Stomach (tissue), 9 donors: Measurements from ENCODE around the gene CHST1. TPM values are rescaled to one million over a fixed set of nuclear protein-coding genes. Genes with fewer than 3 reads are reported as not detected.

ENCODE experiments used
- DNase-seq, 2 donors: peaks; one replicate each; pipeline versions ENCODE4 v3.0.0 to v3.0.0-alpha.2; 2013 to 2019
- H3K27ac ChIP-seq, 5 donors: fragments of 200-600 bp in 4 of 5; sonication (generic) in 4 of 5; one replicate each; pipeline ENCODE4 v1.5.1; 2013 to 2019; ENCODE audit warnings: mild to moderate bottlenecking in 1 of 5, moderate library complexity in 1 of 5
- H3K27me3 ChIP-seq, 3 donors: fragments of 200-600 bp; sonication (generic); one replicate each; pipeline ENCODE4 v1.5.1; 2017 to 2019; ENCODE audit warnings: mixed run types in 1 of 3
- H3K36me3 ChIP-seq, 4 donors: fragments of 200-600 bp; sonication (generic); 1 replicate in 3 of 4; 2 replicates in 1 of 4; pipeline ENCODE4 v1.5.1; 2016 to 2019
- H3K4me1 ChIP-seq, 4 donors: fragments of 200-600 bp; sonication (generic); one replicate each; pipeline ENCODE4 v1.5.1; 2016 to 2019
- H3K4me3 ChIP-seq, 4 donors: fragments of 200-600 bp; sonication (generic) in 3 of 4; one replicate each; pipeline ENCODE4 v1.5.1; 2016 to 2019; ENCODE audit warnings: mild to moderate bottlenecking in 1 of 4
- H3K9me3 ChIP-seq, 4 donors: fragments of 200-600 bp; sonication (generic); one replicate each; pipeline ENCODE4 v1.5.1; 2016 to 2019
- EP300 ChIP-seq: sonication (generic); formaldehyde crosslinking; IDR thresholded peaks from one replicate; pipeline ENCODE4 v1.6.1; 2017; ENCODE audit warnings: antibody characterized with exemption
- POLR2A ChIP-seq, 4 donors: fragments of 450-650 bp; IDR thresholded peaks; one replicate each; pipeline ENCODE4 v1.6.1; 2016; ENCODE audit warnings: antibody characterized with exemption in 4 of 4, control low read depth in 2 of 4, mild to moderate bottlenecking in 1 of 4, moderate library complexity in 1 of 4
- POLR2AphosphoS5 ChIP-seq, 3 donors: sonication (generic); formaldehyde crosslinking; IDR thresholded peaks; one replicate each; pipeline ENCODE4 v1.6.1; 2016; ENCODE audit warnings: antibody characterized with exemption in 3 of 3
- WGBS, 5 donors: extraction: QIAGEN DNeasy Blood & Tissue Kit in 3 of 5; methylation state at CpG; one replicate each; pipeline versions ENCODE4 v1.1.5 to v1.1.7; 2013 to 2018; 5-methylcytosine and 5-hydroxymethylcytosine counted together
- intact Hi-C: fragments of 100-400 bp; cut with DNase I; formaldehyde crosslinking; loops from one replicate; pipeline ENCODE4 v1.15.1; 2023; ENCODE audit warnings: low total_unique reads
- polyA plus RNA-seq, 3 donors: library from polyadenylated mRNA; stranded (reverse); fragments of 200-250 nt; gene quantifications; one replicate each; pipeline ENCODE4 v1.2.3, GENCODE V29; 2013
- total RNA-seq, 5 donors: library from RNA; depleted of rRNA; stranded (reverse); fragments of >200 nt; gene quantifications; one replicate each; pipeline versions ENCODE4 v1.1.0 to v1.2.3, GENCODE V29; 2014 to 2016
- TF ChIP-seq, protein P1 (sequence below), 7 experiments: fragments of 450-650 bp in 4 of 7; fragments of 200-600 bp in 3 of 7; sonication (generic) in 3 of 7; IDR thresholded peaks; one replicate each; pipeline ENCODE4 v1.5.1; 2016 to 2019; ENCODE audit warnings: antibody characterized with exemption in 7 of 7, control low read depth in 2 of 7, mild to moderate bottlenecking in 1 of 7
- donor health status: healthy with polysubstance abuse.
- donor health status: Bipolar disorder and iron deficiency.
- donor health status: healthy.

The CHST1 gene
- total and polyA plus RNA-seq, 8 donors: 0.37 to 4.9 (median 1.7) TPM; not detected in 2

DNA sequence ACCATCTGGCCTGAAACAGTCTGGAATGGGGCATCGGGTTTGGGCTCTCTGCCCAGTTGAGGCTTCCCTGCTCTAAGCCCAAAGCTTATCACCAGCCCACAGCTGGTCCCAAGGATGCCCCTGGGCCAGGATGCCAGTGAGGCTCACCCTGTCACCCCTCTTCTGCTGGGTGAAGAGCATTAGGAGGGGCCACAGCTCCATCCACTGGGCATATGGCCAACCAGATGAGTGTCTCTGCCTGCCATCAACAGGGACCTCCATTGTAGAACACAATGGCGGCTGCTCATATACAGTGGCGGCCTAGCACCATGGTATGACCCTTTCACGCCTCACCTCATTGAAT, 5.6 kb downstream of the CHST1 start:
- DNase-seq: no peak
- WGBS, 5 donors: 84 to 94% (median 86%) methylated on average over 3 to 4 of the region's 4 CpGs
- H3K27ac ChIP-seq: no peak overlapping the region
- peaks cover 9 to 51% (median 30%) of the 10 kb centered on the region in 4 donors for H3K4me1 ChIP-seq
- intact Hi-C loops: loop anchor here (10.0 kb wide), 1 partner anchor 285 kb away; no protein-coding TSS in a partner anchor
- peaks cover 0 to 96% (median 80%) of the 10 kb centered on the region in 3 donors for H3K27me3 ChIP-seq
- TF ChIP-seq, protein P1, sequence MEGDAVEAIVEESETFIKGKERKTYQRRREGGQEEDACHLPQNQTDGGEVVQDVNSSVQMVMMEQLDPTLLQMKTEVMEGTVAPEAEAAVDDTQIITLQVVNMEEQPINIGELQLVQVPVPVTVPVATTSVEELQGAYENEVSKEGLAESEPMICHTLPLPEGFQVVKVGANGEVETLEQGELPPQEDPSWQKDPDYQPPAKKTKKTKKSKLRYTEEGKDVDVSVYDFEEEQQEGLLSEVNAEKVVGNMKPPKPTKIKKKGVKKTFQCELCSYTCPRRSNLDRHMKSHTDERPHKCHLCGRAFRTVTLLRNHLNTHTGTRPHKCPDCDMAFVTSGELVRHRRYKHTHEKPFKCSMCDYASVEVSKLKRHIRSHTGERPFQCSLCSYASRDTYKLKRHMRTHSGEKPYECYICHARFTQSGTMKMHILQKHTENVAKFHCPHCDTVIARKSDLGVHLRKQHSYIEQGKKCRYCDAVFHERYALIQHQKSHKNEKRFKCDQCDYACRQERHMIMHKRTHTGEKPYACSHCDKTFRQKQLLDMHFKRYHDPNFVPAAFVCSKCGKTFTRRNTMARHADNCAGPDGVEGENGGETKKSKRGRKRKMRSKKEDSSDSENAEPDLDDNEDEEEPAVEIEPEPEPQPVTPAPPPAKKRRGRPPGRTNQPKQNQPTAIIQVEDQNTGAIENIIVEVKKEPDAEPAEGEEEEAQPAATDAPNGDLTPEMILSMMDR (IDR thresholded peaks at IDR 0.05): no peak
- TF ChIP-seq EP300 (no peak), POLR2AphosphoS5 (IDR thresholded peaks at IDR 0.05) (no peak), POLR2A (IDR thresholded peaks at IDR 0.05) (no peak)
- H3K4me3 ChIP-seq: no peak overlapping the region
- no peaks in the 10 kb centered on the region for H3K9me3 ChIP-seq
- no peaks in the 10 kb centered on the region for H3K36me3 ChIP-seq

DNA sequence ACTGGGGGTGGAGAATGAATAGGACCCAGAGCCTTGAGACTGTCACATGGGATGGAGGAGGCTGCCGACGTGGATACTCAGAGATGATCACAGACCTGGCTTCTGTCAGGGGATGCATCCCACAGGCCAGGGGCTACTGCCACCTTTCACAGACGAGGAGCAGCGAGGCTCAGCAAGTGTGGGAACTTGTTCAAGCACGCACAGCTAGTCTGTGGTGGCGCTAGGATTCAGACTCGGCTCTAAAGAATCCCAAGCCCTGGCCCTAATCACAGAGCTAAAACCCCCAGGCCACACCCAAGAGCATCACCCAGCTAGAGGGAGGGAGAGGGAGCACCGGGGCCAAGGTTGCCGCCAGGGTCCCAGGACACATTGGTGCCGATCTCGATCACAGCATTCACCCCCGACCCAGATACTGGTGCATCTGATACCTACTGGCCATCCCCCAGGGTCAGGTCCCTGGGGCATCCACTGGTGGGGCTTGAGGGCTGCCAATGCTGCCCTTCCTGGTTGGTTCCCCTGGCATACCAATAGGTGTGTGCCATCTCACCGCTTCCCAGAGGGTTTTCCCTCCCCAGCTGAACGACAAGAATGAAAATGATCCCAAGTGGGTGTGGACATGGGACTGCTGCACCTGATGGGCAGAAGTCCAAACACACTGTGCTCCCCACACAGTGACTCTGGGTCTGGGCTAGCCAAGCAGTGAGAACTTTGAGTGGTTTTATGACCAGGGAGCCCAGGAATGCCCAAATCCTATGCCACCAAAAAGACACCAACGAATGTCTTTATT, 6.2 kb downstream of the CHST1 start:
- no peak overlapping the region for H3K4me3 ChIP-seq
- H3K27ac ChIP-seq: peak overlapping the region; percentile 32 to 66 (median 52)
- H3K27me3 ChIP-seq: peaks cover 0 to 91% (median 74%) of the 10 kb centered on the region in 3 donors
- TF ChIP-seq, protein P1 (IDR thresholded peaks at IDR 0.05): no peak
- TF ChIP-seq POLR2AphosphoS5 (IDR thresholded peaks at IDR 0.05) (no peak), POLR2A (IDR thresholded peaks at IDR 0.05) (no peak), EP300 (no peak)
- no peak for DNase-seq
- whole genome bisulfite sequencing, 5 donors: 52 to 61% (median 55%) methylated on average over 11 to 15 of the region's 15 CpGs
- peaks cover 3 to 48% (median 24%) of the 10 kb centered on the region in 4 donors for H3K4me1 ChIP-seq
- no peaks in the 10 kb centered on the region for H3K9me3 ChIP-seq
- intact Hi-C loops: loop anchor here (10.0 kb wide), 1 partner anchor 284 kb away; no protein-coding TSS in a partner anchor
- no peaks in the 10 kb centered on the region for H3K36me3 ChIP-seq

DNA sequence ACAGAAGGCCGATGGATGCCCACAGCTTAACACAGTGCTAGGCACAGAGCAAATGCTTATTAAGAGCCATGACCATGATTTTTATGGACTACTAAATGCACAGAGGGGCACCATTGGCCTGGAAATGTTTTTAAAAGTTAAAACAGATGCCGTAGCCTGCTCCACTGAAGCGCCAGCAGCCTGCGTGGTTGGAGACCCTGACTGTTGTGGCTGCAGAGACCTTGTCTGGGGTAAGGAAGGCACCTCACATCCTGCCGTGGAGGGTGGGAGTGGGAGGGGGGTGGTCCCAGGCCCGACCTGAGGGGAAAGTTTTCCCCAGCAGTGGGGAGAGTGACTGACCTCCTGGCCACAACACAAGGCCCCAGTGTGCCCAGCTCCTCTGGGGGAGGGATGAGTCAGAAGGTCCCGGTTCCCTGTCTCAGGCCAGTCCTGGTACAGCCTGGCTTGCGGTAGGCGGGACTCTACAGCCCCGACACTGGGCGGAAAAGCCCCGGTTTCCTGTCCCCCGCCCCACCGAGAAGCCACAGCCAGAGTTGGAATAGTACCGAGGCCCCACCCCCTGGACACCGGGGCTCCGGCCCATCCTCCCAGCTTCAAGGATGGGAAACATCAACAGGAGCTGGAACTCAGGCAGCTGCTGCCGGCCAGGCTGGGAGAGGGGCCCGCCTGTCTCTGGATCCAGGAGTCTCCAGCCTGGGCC, 7.0 kb downstream of the CHST1 start:
- Histone ChIP-seq H3K36me3 (no peaks in the 10 kb centered on the region), H3K27ac (peak overlapping the region; percentile 32 to 66 (median 52)), H3K4me1 (peaks cover 0 to 40% (median 16%) of the 10 kb centered on the region in 4 donors), H3K4me3 (no peak overlapping the region), H3K9me3 (no peaks in the 10 kb centered on the region), H3K27me3 (peaks cover 0 to 83% (median 66%) of the 10 kb centered on the region in 3 donors)
- intact Hi-C loops: loop anchor here (10.0 kb wide), 1 partner anchor 284 kb away; no protein-coding TSS in a partner anchor
- peak; percentile 34 to 88 for DNase-seq
- TF ChIP-seq POLR2AphosphoS5 (IDR thresholded peaks at IDR 0.05): no peak
- no peak for TF ChIP-seq EP300
- TF ChIP-seq, protein P1 (IDR thresholded peaks at IDR 0.05): no peak
- TF ChIP-seq POLR2A (IDR thresholded peaks at IDR 0.05): no peak
- WGBS, 5 donors: 19 to 32% (median 24%) methylated on average over 6 to 19 of the region's 19 CpGs

DNA sequence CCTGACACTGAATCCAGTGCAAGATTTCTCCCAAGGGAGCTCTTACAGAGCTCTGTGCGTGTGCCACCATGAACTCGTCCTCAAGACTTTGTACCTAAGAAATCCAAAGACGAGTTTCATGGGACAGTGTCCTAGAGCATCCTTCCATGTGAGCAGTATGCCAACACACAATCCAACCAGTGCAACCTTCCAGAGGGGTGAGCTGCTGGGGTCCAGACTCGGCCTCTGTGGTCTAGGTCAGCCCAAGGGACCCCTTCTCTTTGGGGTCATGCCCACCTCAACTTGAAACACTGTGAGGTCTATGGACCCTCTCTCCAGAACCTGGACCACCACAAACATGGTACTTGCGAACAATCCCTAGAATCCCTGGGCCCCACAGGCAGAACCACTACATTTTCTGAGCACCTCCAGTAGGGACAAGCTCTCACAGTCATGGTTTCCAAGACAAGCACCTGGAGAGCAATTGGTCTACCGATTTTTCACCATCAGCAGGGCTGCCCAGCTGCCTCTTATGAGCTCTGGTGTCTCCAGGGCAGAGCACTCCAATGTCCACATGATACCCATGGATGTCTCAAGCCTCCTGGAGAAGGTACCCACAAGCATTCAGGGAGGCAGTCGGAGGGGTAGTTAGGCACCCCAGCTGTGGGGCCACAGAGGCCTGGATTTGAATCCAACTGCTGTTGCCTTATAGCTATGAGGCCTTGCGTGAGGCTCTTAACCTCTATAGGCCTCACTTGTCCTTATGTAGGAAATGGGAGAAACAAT, 7.7 kb downstream of the CHST1 start:
- intact Hi-C loops: loop anchor here (10.0 kb wide), 1 partner anchor 283 kb away; no protein-coding TSS in a partner anchor
- Histone ChIP-seq H3K27ac (peak overlapping the region in 4 of 5 donors; percentile 23 to 55 (median 49)), H3K36me3 (no peaks in the 10 kb centered on the region), H3K4me1 (peaks cover 0 to 32% (median 14%) of the 10 kb centered on the region in 4 donors), H3K27me3 (peaks cover 0 to 75% (median 59%) of the 10 kb centered on the region in 3 donors), H3K4me3 (no peak overlapping the region), H3K9me3 (no peaks in the 10 kb centered on the region)
- 83 to 94% (median 89%) methylated on average over 8 of the region's 8 CpGs for WGBS, 5 donors
- no peak for DNase-seq
- TF ChIP-seq POLR2AphosphoS5 (IDR thresholded peaks at IDR 0.05) (no peak), POLR2A (IDR thresholded peaks at IDR 0.05) (no peak), EP300 (no peak)
- TF ChIP-seq, protein P1 (IDR thresholded peaks at IDR 0.05): no peak
